Measurements from ENCODE around the gene C2orf92. TPM values are rescaled to one million over a fixed set of nuclear protein-coding genes. Genes with fewer than 3 reads are reported as not detected.

The C2orf92 gene
- total RNA-seq, 2 donors from 2014 or later: 3.0 to 3.1 TPM

- peak; percentile 34 for DNase-seq (ENCODE audit: low spot score)
- TF ChIP-seq CTCF (IDR thresholded peaks at IDR 0.05): no peak
- no peaks in the 10 kb centered on the region for H3K36me3 ChIP-seq
- H3K9me3 ChIP-seq: no peaks in the 10 kb centered on the region
- no peaks in the 10 kb centered on the region for H3K27me3 ChIP-seq
- no peaks in the 10 kb centered on the region for H3K4me1 ChIP-seq
- no peak overlapping the region for H3K27ac ChIP-seq
- no peak overlapping the region for H3K4me3 ChIP-seq
Measured at GRCh38 chr2:97701186-97701585, 31.7 kb downstream of the C2orf92 start.

DNA sequence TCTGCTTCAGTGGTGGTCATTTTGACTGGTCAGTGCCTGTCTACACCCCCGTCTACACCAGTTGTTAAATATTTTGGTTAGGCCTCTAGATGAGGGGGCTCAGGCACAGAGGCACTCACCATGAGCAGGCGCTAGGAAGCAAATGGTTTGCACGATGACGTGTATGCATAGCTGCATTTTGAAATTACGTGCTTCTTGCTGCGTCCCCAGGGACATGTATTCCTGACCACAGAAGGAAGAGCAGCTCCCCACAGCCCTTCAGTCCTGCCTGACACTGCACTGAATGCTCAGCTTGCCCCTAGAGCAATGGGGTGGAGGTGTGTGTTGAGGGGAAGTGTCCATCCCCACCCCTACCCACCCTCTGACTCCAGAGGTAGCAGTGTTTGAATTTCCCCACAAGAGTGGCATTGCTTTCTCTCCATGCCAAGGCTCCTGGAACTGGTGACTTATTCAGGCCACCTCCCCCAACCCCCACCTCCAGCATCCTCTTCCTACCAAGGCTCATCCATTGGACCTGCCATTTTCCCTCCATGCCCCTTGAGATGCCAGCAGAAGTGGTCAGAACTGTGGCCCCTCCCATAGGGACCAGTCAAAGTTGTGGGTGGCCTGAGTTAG lies 32.4 kb downstream of the C2orf92 start:
- Histone ChIP-seq H3K9me3 (no peaks in the 10 kb centered on the region), H3K4me3 (no peak overlapping the region), H3K27ac (no peak overlapping the region), H3K36me3 (no peaks in the 10 kb centered on the region), H3K27me3 (no peaks in the 10 kb centered on the region), H3K4me1 (no peaks in the 10 kb centered on the region)
- TF ChIP-seq CTCF (IDR thresholded peaks at IDR 0.05): no peak
- DNase-seq (ENCODE audit: low spot score): peak; percentile 32

DNA sequence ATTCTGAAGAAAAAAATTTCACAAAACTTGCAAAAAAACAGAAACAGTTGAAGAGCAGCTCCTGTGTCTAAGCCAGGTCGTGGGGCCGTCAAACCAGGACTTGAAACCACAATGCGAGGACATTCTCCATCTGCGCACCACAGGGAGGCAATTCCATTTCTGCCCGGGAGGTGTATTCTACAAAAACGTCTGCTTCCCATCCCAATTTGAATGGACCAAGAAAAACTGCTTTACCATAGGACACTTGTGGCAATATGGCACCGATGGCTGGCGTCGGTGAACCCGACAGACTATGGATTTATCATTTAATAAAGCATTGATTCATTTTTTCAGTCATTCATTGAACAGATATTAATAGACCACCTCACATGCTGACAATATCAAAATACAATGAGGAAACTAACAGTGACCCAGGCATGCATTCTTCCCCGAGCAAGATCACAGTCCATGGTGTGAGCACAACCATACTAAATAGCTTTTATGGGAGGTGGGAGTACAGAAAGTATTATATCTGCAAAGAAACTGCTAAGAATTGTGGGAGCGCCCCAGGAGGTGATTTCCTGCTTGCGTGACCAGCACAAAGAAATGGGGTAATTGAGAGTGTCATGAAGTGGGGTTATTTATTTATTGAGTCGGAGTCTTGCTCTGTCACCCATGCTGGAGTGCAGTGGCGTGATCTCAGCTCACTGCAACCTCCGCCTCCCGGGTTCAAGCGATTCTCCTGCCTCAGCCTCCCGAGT lies 33.4 kb downstream of the C2orf92 start:
- Histone ChIP-seq H3K27me3 (no peaks in the 10 kb centered on the region), H3K36me3 (no peaks in the 10 kb centered on the region), H3K27ac (no peak overlapping the region), H3K9me3 (no peaks in the 10 kb centered on the region), H3K4me1 (no peaks in the 10 kb centered on the region), H3K4me3 (no peak overlapping the region)
- no peak for TF ChIP-seq CTCF (IDR thresholded peaks at IDR 0.05)
- DNase-seq (ENCODE audit: low spot score): peak; percentile 38

DNA sequence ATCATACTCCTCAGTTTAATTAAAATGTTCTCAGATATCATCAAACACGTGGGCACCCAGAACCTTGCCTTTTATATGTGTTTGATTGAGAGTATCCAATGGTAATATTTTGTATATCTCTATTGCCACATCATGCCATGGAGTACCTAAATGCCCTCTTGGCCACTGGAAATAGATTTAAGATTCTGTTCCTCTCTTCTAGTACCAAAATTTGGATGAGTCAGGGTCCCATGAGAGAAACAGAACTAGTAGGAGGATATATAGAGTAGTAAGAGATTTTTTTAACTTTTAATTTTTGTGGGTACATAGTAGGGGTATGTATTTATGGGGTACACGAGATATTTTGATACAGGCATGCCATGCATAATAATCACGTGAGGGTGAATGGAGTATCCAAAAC lies 34.2 kb downstream of the C2orf92 start:
- no peak for TF ChIP-seq CTCF (IDR thresholded peaks at IDR 0.05)
- H3K4me1 ChIP-seq: no peaks in the 10 kb centered on the region
- H3K27ac ChIP-seq: no peak overlapping the region
- H3K27me3 ChIP-seq: no peaks in the 10 kb centered on the region
- no peak for DNase-seq (ENCODE audit: low spot score)
- H3K36me3 ChIP-seq: no peaks in the 10 kb centered on the region
- no peak overlapping the region for H3K4me3 ChIP-seq
- no peaks in the 10 kb centered on the region for H3K9me3 ChIP-seq

GRCh38 chr2:97704989-97705388 lies 35.5 kb downstream of the C2orf92 start:
- Histone ChIP-seq H3K27me3 (no peaks in the 10 kb centered on the region), H3K4me1 (no peaks in the 10 kb centered on the region), H3K9me3 (no peaks in the 10 kb centered on the region), H3K27ac (no peak overlapping the region), H3K4me3 (no peak overlapping the region), H3K36me3 (no peaks in the 10 kb centered on the region)
- TF ChIP-seq CTCF (IDR thresholded peaks at IDR 0.05): no peak
- no peak for DNase-seq (ENCODE audit: low spot score)

Measured in right atrium auricular region (tissue), 2 donors.